ENCODE measurements around the gene ULK1.

Gene ULK1

GRCh38 chr12:131909081-131909751 is 14.8 kb downstream of the ULK1 start:
- Histone ChIP-seq H3K4me1 (ENCODE audit: insufficient read depth, poor library complexity, severe bottlenecking) (peaks cover 5% of the 10 kb centered on the region), H3K4me3 (ENCODE audit: severe bottlenecking) (no peak overlapping the region), H3K9me3 (ENCODE audit: severe bottlenecking) (no peaks in the 10 kb centered on the region), H3K27ac (ENCODE audit: poor library complexity, severe bottlenecking) (no peak overlapping the region), H3K27me3 (ENCODE audit: insufficient read depth, poor library complexity, severe bottlenecking) (no peaks in the 10 kb centered on the region), H3K36me3 (ENCODE audit: low read depth) (peaks cover 17% of the 10 kb centered on the region)
- DNase-seq (ENCODE audit: low spot score): no peak
- no peak for TF ChIP-seq CTCF (IDR thresholded peaks at IDR 0.05; ENCODE audit: poor library complexity, severe bottlenecking)
- no peak for ATAC-seq (ENCODE audit: low read depth)

GRCh38 chr12:131909752-131910219 is 15.4 kb downstream of the ULK1 start:
- no peak for ATAC-seq (ENCODE audit: low read depth)
- Histone ChIP-seq H3K27me3 (ENCODE audit: insufficient read depth, poor library complexity, severe bottlenecking) (no peaks in the 10 kb centered on the region), H3K9me3 (ENCODE audit: severe bottlenecking) (no peaks in the 10 kb centered on the region), H3K27ac (ENCODE audit: poor library complexity, severe bottlenecking) (no peak overlapping the region), H3K4me3 (ENCODE audit: severe bottlenecking) (no peak overlapping the region), H3K4me1 (ENCODE audit: insufficient read depth, poor library complexity, severe bottlenecking) (peaks cover 5% of the 10 kb centered on the region), H3K36me3 (ENCODE audit: low read depth) (peaks cover 22% of the 10 kb centered on the region)
- no peak for DNase-seq (ENCODE audit: low spot score)
- no peak for TF ChIP-seq CTCF (IDR thresholded peaks at IDR 0.05; ENCODE audit: poor library complexity, severe bottlenecking)

- Histone ChIP-seq H3K4me1 (ENCODE audit: insufficient read depth, poor library complexity, severe bottlenecking) (peaks cover 5% of the 10 kb centered on the region), H3K9me3 (ENCODE audit: severe bottlenecking) (no peaks in the 10 kb centered on the region), H3K4me3 (ENCODE audit: severe bottlenecking) (no peak overlapping the region), H3K27me3 (ENCODE audit: insufficient read depth, poor library complexity, severe bottlenecking) (no peaks in the 10 kb centered on the region), H3K27ac (ENCODE audit: poor library complexity, severe bottlenecking) (no peak overlapping the region), H3K36me3 (ENCODE audit: low read depth) (peaks cover 24% of the 10 kb centered on the region)
- no peak for TF ChIP-seq CTCF (IDR thresholded peaks at IDR 0.05; ENCODE audit: poor library complexity, severe bottlenecking)
- DNase-seq (ENCODE audit: low spot score): no peak
- ATAC-seq (ENCODE audit: low read depth): no peak
These were observed 16.0 kb downstream of the ULK1 start for GRCh38 chr12:131910302-131911027.

- Histone ChIP-seq H3K27me3 (ENCODE audit: insufficient read depth, poor library complexity, severe bottlenecking) (no peaks in the 10 kb centered on the region), H3K4me3 (ENCODE audit: severe bottlenecking) (no peak overlapping the region), H3K9me3 (ENCODE audit: severe bottlenecking) (no peaks in the 10 kb centered on the region), H3K36me3 (ENCODE audit: low read depth) (peaks cover 27% of the 10 kb centered on the region), H3K4me1 (ENCODE audit: insufficient read depth, poor library complexity, severe bottlenecking) (peaks cover 5% of the 10 kb centered on the region), H3K27ac (ENCODE audit: poor library complexity, severe bottlenecking) (no peak overlapping the region)
- no peak for TF ChIP-seq CTCF (IDR thresholded peaks at IDR 0.05; ENCODE audit: poor library complexity, severe bottlenecking)
- ATAC-seq (ENCODE audit: low read depth): no peak
- DNase-seq (ENCODE audit: low spot score): no peak
These were observed 16.7 kb downstream of the ULK1 start for GRCh38 chr12:131911028-131911650.
